Activated T-cell treated with anti-CD3 and anti-CD28 coated beads for 24 hours (primary cell): ENCODE results near the gene FANCI.
A peak's percentile ranks its signal among the peaks of the same experiment; 100 is the strongest.

Experiments
- DNase-seq: peaks from one replicate; pipeline ENCODE4 v3.0.0-alpha.2; 2020; ENCODE audit warnings: low read depth

The FANCI gene

GRCh38 chr15:89361451-89362202 lies 117.8 kb downstream of the FANCI start:
- DNase-seq, result peak; percentile 41

GRCh38 chr15:89362203-89363101 lies 118.7 kb downstream of the FANCI start:
- DNase-seq, result no peak

GRCh38 chr15:89363133-89363532 lies 119.4 kb downstream of the FANCI start:
- no peak for DNase-seq

GRCh38 chr15:89363770-89364169 lies 120.0 kb downstream of the FANCI start:
- no peak for DNase-seq

- DNase-seq, result no peak
These were observed 120.6 kb downstream of the FANCI start for GRCh38 chr15:89364341-89364740.

- DNase-seq, result no peak
These were observed 121.1 kb downstream of the FANCI start for GRCh38 chr15:89364741-89365450.

GRCh38 chr15:89365462-89366065 lies 121.8 kb downstream of the FANCI start:
- DNase-seq, result no peak
